T-helper 1 cell (primary cell): ENCODE measurements around the gene SERINC4.

Source experiments
- DNase-seq, 5 donors: peaks; one replicate each; pipeline ENCODE4 v3.0.0-alpha.2; 2012 to 2020

The SERINC4 gene

DNA sequence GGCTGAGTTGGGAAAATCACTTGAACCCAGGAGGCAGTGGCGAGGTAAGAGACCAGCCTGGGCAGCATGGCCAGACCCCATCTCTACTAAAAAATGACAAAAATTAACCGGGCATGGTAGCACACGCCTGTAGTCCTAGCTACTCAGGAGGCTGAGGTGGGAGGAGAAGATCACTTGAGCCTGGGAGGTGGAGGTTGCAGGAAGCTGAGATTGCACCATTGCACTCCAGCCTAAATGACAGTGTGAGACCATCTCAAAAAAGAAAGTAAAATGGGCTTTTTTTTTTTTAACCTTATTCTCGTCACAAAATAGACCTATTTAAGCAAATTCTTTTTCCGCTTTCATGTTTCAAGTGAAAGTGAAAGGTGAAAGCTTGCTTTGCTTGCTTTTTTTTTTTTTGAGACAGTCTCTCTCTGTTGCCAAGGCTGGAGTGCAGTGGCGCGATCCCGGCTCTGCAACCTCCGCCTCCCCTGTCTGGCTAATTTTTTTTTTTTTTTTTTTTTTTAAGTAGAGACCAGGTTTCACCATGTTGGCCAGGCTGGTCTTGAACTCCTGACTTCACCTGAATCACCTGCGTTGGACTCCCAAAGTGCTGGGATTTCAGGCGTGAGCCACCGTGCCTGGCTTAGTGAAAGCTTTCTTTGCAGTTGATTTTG, 50.2 kb downstream of the SERINC4 start:
- DNase-seq: peak in 4 of 5 donors; percentile 35 to 85 (median 41)

DNA sequence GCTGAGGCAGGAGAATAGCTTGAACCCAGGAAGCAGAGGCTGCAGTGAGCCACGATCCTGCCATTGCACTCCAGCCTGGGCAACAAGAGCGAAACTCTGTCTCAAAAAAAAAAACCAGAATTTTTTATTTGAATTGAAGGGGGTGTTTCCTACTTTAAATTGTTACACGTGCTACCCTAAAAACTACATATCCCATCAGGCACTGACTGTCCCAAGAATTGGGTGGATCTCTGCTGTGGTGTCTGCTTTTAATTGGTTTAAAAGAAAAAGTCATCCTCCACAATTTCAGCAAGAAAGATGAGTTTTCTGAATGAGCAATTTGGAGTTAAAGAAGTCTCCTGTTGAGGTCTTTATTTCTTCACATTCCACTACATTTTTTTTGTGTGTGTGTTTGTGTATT, 51.6 kb downstream of the SERINC4 start:
- peak in 1 of 5 donors; percentile 31 for DNase-seq

DNA sequence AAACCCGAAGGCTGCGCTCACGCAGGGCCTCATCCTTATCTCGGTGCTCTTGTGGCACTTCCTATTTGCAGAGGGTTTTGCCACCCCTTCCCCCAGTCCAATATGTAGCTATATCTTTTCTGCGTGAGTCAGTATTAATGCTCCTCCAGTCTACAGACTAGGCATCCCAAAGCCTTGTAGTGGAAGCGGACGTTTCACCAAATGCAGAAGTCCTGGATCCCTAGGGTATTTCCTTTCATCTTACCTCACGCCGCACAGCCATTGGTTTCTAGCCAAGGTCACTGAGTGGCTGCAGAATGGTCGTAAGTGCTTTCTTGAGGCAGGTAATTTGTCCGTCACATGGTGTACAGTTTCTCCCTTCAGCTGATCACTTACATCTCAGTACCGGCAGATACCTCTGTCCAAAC, 53.1 kb downstream of the SERINC4 start:
- peak in 1 of 5 donors; percentile 8 for DNase-seq

DNA sequence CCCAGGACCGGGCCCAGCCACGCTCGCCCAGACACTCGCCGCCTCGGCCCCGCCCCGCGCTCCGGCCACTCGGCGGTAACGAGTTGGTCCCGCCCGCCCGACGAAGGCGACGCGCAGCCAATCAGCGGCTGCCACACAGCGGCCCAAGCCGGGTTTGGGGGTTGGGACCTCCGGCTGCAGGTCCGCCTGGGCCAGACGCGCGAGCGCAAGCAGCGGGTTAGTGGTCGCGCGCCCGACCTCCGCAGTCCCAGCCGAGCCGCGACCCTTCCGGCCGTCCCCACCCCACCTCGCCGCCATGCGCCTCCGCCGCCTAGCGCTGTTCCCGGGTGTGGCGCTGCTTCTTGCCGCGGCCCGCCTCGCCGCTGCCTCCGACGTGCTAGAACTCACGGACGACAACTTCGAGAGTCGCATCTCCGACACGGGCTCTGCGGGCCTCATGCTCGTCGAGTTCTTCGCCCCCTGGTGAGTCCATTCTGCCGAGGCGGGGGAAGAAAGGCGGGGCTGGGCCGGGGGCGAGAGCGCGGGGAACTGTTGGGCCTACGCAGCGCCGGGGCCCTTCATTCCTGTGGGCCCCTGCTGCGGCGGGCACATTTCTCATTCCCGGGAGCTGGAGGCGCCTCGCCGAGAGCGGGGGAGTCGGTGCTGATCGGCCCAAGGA, 53.6 kb downstream of the SERINC4 start, which contains the start of gene PDIA3:
TSS of gene PDIA3 (plus strand) at position 194 of the 658 bp plus-strand sequence. CDS start at position 296, 102 bp downstream.
- DNase-seq: peak; percentile 70 to 84 (median 79)
